Panc1 (cell line): ENCODE measurements around the gene USP12. TPM values are rescaled to one million over a fixed set of nuclear protein-coding genes. Genes with fewer than 3 reads are reported as not detected.

Source experiments
- ATAC-seq: fragments of 200-7000 bp; cut with Tn5 transposase; 2 replicates; pipeline ENCODE4 v1.9.1; 2020; ENCODE audit warnings: mild to moderate bottlenecking, moderate library complexity
- BruUV-seq: library from RNA; stranded (reverse); fragments of 400-500 nt; replicated peaks from 2 replicates; lab custom pipeline; 2021; lab: Mats Ljungman, UMichigan
- CTCF ChIA-PET: fragments of 300-600 bp; sonication (Branson Sonifier 250); formaldehyde crosslinking; loops from one replicate; lab custom pipeline; 2022; ENCODE audit warnings: antibody characterized with exemption; lab: Charles Lee
- POLR2A ChIA-PET: fragments of 300-600 bp; sonication (Branson Sonifier 250); formaldehyde crosslinking; loops from one replicate; lab custom pipeline; 2022; ENCODE audit warnings: antibody characterized with exemption; lab: Charles Lee
- DNase-seq: peaks from one replicate; pipeline ENCODE4 v3.0.0-alpha.2; 2010; ENCODE audit warnings: low read depth, low spot score
- H3K27ac ChIP-seq: 2 replicates; pipeline ENCODE4 v1.5.1; 2011; ENCODE audit warnings: mild to moderate bottlenecking, low read length, inconsistent platforms
- H3K27me3 ChIP-seq: fragments of 200-500 bp; sonication (Bioruptor generic); 2 replicates; pipeline ENCODE4 v1.6.0; 2014; ENCODE audit warnings: low read length, inconsistent platforms; ENCODE audit not compliant: control insufficient read depth, insufficient read depth
- H3K36me3 ChIP-seq: fragments of 200-500 bp; sonication (Bioruptor generic); 2 replicates; pipeline ENCODE4 v1.5.1; 2014; ENCODE audit warnings: inconsistent platforms, mild to moderate bottlenecking, low read length, moderate library complexity; ENCODE audit not compliant: control insufficient read depth, insufficient read depth
- H3K4me1 ChIP-seq: 2 replicates; pipeline ENCODE4 v1.5.1; 2011; ENCODE audit warnings: inconsistent platforms, mild to moderate bottlenecking, low read length, moderate library complexity; ENCODE audit not compliant: control insufficient read depth, insufficient read depth
- H3K4me3 ChIP-seq, 2 experiments: 2 replicates each; pipeline ENCODE4 v1.5.1; 2011 to 2012; ENCODE audit warnings: low read depth in 2 of 2, low read length in 2 of 2, mild to moderate bottlenecking in 2 of 2, inconsistent platforms in 1 of 2, moderate library complexity in 1 of 2
- H3K9me3 ChIP-seq: fragments of 200-500 bp; sonication (Bioruptor generic); 2 replicates; pipeline ENCODE4 v1.5.1; 2014; ENCODE audit warnings: low read depth, mild to moderate bottlenecking, inconsistent platforms, low read length, moderate library complexity; ENCODE audit not compliant: control insufficient read depth, insufficient read depth
- CTCF ChIP-seq: fragments of 450-650 bp; IDR thresholded peaks from 2 replicates; pipeline ENCODE4 v1.5.1; 2017; ENCODE audit warnings: mild to moderate bottlenecking
- POLR2AphosphoS5 ChIP-seq: IDR thresholded peaks from 2 replicates; pipeline ENCODE4 v1.6.1; 2012; ENCODE audit warnings: mild to moderate bottlenecking, low read depth, low read length, moderate library complexity
- REST ChIP-seq, 2 experiments: IDR thresholded peaks; 2 replicates each; pipeline ENCODE4 v1.6.1; 2011 to 2012; ENCODE audit warnings: low read depth in 2 of 2, control low read depth in 1 of 2, low read length in 1 of 2, mild to moderate bottlenecking in 1 of 2, moderate library complexity in 1 of 2; ENCODE audit not compliant: insufficient read depth in 1 of 2
- SIN3A ChIP-seq: IDR thresholded peaks from 2 replicates; pipeline ENCODE4 v1.6.1; 2012; ENCODE audit warnings: low read depth, mild to moderate bottlenecking, low read length, moderate library complexity, borderline replicate concordance; ENCODE audit not compliant: insufficient read depth
- TCF7L2 ChIP-seq: IDR thresholded peaks from 2 replicates; pipeline ENCODE4 v1.6.1; 2011; ENCODE audit warnings: mild to moderate bottlenecking, low read depth, low read length, inconsistent platforms
- in situ Hi-C: cut with HindIII; loops from 2 replicates; pipeline ENCODE4 v1.10.0; 2016; ENCODE audit warnings: low sequenced_read_pairs, low pct_unique_long_range_greater_than_20kb
- intact Hi-C: fragments of 100-400 bp; cut with micrococcal nuclease; formaldehyde crosslinking; loops from one replicate; pipeline ENCODE4 v1.10.0; 2022; ENCODE audit not compliant: unreplicated experiment
- total RNA-seq: library from RNA; stranded (reverse); gene quantifications from one replicate; pipeline ENCODE4 v1.2.1, GENCODE V29; 2021; ENCODE audit not compliant: unreplicated experiment

USP12 gene
- total RNA-seq, 1 experiment from 2014 or later = 82.0 TPM

GRCh38 chr13:27188239-27188638, 16.6 kb upstream of the USP12 start:
- Histone ChIP-seq H3K36me3 (no peaks in the 10 kb centered on the region), H3K4me1 (peaks cover 29% of the 10 kb centered on the region), H3K27me3 (no peaks in the 10 kb centered on the region), H3K27ac (peak overlapping the region; percentile 8; the same call in 1 of the 2 replicates), H3K9me3 (no peaks in the 10 kb centered on the region), H3K4me3 (no peak overlapping the region)
- no TSS peak for BruUV-seq
- ATAC-seq (no peak), DNase-seq (no peak)
- TF ChIP-seq REST (IDR thresholded peaks at IDR 0.05; ENCODE audit: insufficient read depth in 1 of 2, low read depth in 2 of 2, low read length in 1 of 2) = no peak
- intact Hi-C loops = no loop called here
- ChIA-PET POLR2A (no interaction called here), CTCF (no interaction called here)
- in situ Hi-C loops = no loop called here

GRCh38 chr13:27186295-27186694, 14.7 kb upstream of the USP12 start:
- in situ Hi-C loops (no loop called here), intact Hi-C loops (no loop called here)
- ChIA-PET POLR2A (no interaction called here), CTCF (no interaction called here)
- no peak for ATAC-seq
- Histone ChIP-seq H3K27ac (peak overlapping the region; percentile 65), H3K4me1 (peaks cover 26% of the 10 kb centered on the region), H3K36me3 (no peaks in the 10 kb centered on the region), H3K9me3 (no peaks in the 10 kb centered on the region), H3K4me3 (no peak overlapping the region), H3K27me3 (no peaks in the 10 kb centered on the region)
- no peak for TF ChIP-seq CTCF
- TF ChIP-seq POLR2AphosphoS5 = no peak
- TF ChIP-seq SIN3A = no peak
- TF ChIP-seq REST (IDR thresholded peaks at IDR 0.05; ENCODE audit: insufficient read depth in 1 of 2, low read depth in 2 of 2, low read length in 1 of 2) = no peak
- no peak for TF ChIP-seq TCF7L2
- DNase-seq = no peak
- no TSS peak for BruUV-seq
